ENCODE results near the gene PACSIN3. TPM values are rescaled to one million over a fixed set of nuclear protein-coding genes. Genes with fewer than 3 reads are reported as not detected.

Gene PACSIN3
- total and polyA plus RNA-seq, 2 of the 8 experiments (the other 6 are each of a cell fraction or from before 2014, with no cell fraction given) = 23.8 to 47.2 TPM

DNA sequence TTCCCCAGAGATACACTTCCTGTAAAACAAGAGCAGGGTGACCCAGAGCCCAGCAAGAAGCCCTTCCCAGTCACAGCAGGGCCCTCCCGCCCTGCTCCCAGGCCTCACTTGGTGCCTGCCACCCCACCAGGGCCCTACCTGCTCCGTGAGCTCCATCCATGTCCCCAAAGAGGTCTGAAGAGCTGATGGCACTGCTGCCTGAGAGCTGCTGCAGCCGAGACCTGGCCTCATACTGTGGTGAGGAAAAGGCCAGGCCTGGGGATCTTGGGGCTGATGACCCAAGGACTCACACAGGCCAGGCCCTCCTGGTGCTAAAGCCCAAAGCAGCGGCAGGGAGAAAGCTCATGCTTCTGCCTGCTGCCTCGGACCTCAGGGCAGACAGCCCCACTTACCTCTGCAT, 19.9 kb downstream of the PACSIN3 start:
- H4K5ac ChIP-seq (ENCODE audit: insufficient read length, low read depth, low read length) = no peak overlapping the region
- no peaks in the 10 kb centered on the region; the same call in 1 of the 2 replicates for H3K79me1 ChIP-seq (ENCODE audit: low read depth, low read length)
- H2BK12ac ChIP-seq (ENCODE audit: low read depth, low read length) = no peak overlapping the region
- ChIA-PET CTCF (ENCODE audit: partially characterized antibody) (interaction anchor here (0.8 to 1.7 kb wide), 3 partner anchors 12 to 270 kb away, joined by 3 to 4 read pairs (median 4); no protein-coding TSS in a partner anchor), POLR2A (ENCODE audit: partially characterized antibody) (interaction anchor here (1.2 to 2.4 kb wide), 2 partner anchors 9 to 16 kb away, joined by 3 to 6 read pairs; no protein-coding TSS in a partner anchor)
- H3K9me3 ChIP-seq (ENCODE audit: insufficient read depth in 2 of 2, low read depth in 1 of 2, low read length in 1 of 2) = no peaks in the 10 kb centered on the region
- H3K14ac ChIP-seq (ENCODE audit: insufficient read length) = no peak overlapping the region
- H2AFZ ChIP-seq (ENCODE audit: low read length) = no peak overlapping the region
- no peak overlapping the region for H4K91ac ChIP-seq (replicated peaks; ENCODE audit: insufficient read length, low read length)
- H3K4ac ChIP-seq (replicated peaks; ENCODE audit: insufficient read length, low read depth, low read length) = no peak overlapping the region
- peaks cover 3 to 10% of the 10 kb centered on the region in 2 experiments for H4K20me1 ChIP-seq (replicated peaks in 1 of 2; ENCODE audit: control insufficient read depth in 1 of 2, insufficient read depth in 2 of 2, low read length in 2 of 2)
- H4K8ac ChIP-seq (ENCODE audit: extremely low read depth, insufficient read depth, low read length) = no peak overlapping the region
- no peaks in the 10 kb centered on the region for H3K23me2 ChIP-seq (ENCODE audit: low read depth, low read length)
- FAIRE-seq (no peak), DNase-seq (ENCODE audit: low read depth in 1 of 2, low spot score in 2 of 2) (no peak)
- no peak overlapping the region for H3K9ac ChIP-seq (replicated peaks in 1 of 4; ENCODE audit: extremely low read depth in 1 of 4, low read depth in 3 of 4, low read length in 3 of 4)
- H2BK15ac ChIP-seq (ENCODE audit: low read length) = no peak overlapping the region
- no peak overlapping the region for H3K18ac ChIP-seq (ENCODE audit: extremely low read depth, low read length)
- H3K4me3 ChIP-seq (ENCODE audit: extremely low read depth in 1 of 4, insufficient read depth in 2 of 4, low read depth in 3 of 4, low read length in 4 of 4) = no peak overlapping the region
- H3K4me1 ChIP-seq (replicated peaks in 1 of 4; ENCODE audit: control insufficient read depth in 3 of 4, insufficient read depth in 4 of 4, low read length in 3 of 4) = no peaks in the 10 kb centered on the region
- TF ChIP-seq TAF7 (optimal IDR thresholded peaks at IDR 0.05; ENCODE audit: borderline replicate concordance, low read depth, low read length) (no peak), ASH2L (IDR thresholded peaks at IDR 0.05; ENCODE audit: low read length) (no peak), BRCA1 (IDR thresholded peaks at IDR 0.05; ENCODE audit: low read depth, low read length) (no peak), PHF8 (conservative IDR thresholded peaks at IDR 0.05; ENCODE audit: low read depth, low read length) (no peak)
- H3K27me3 ChIP-seq (replicated peaks in 1 of 4; ENCODE audit: control insufficient read depth in 3 of 4, extremely low read depth in 1 of 4, insufficient read depth in 3 of 4, low read length in 3 of 4) = no peaks in the 10 kb centered on the region
- no peak overlapping the region for H3K23ac ChIP-seq (ENCODE audit: insufficient read length)
- no peak overlapping the region for H2AK5ac ChIP-seq (ENCODE audit: low read depth, low read length)
- H3K56ac ChIP-seq (replicated peaks; ENCODE audit: insufficient read length, low read depth, low read length) = no peak overlapping the region
- 94% methylated on average over 5 of the region's 5 CpGs; no CpG with 5 or more reads in 1 of the 2 experiments for WGBS, 2 experiments (ENCODE audit: extremely low coverage in 1 of 2, insufficient coverage in 1 of 2, insufficient read length in 1 of 2, insufficient replicate concordance in 2 of 2, low coverage in 1 of 2, low lambda C conversion rate in 2 of 2, missing lambda C conversion rate in 1 of 2)
- H2BK20ac ChIP-seq (ENCODE audit: low read length) = no peak overlapping the region
- no peak overlapping the region for H3K27ac ChIP-seq (ENCODE audit: low read depth, low read length)
- H3K36me3 ChIP-seq (ENCODE audit: control insufficient read depth in 2 of 4, insufficient read depth in 4 of 4, low read length in 3 of 4) = peaks cover 29 to 60% (median 43%) of the 10 kb centered on the region in 4 experiments; a peak in 7 of 8 replicates
- no peak overlapping the region for H2BK5ac ChIP-seq (ENCODE audit: low read depth, low read length)
- H2BK120ac ChIP-seq (replicated peaks; ENCODE audit: low read depth, low read length) = no peak overlapping the region
- H3K4me2 ChIP-seq (ENCODE audit: insufficient read depth in 1 of 2, low read depth in 2 of 2, low read length in 2 of 2) = no peak overlapping the region
- H3K79me2 ChIP-seq (ENCODE audit: control insufficient read depth in 1 of 2, insufficient read depth in 2 of 2, low read length in 2 of 2) = no peaks in the 10 kb centered on the region; a peak in 1 of 4 replicates
